ENCODE measurements around the gene CDK5RAP2.
"Not testable (repeated sequence)": the region's sequence is repeated elsewhere in the genome, so short reads cannot be mapped to it uniquely, and the experiment has no call there.

The CDK5RAP2 gene

GRCh38 chr9:120510816-120511215, 69.2 kb downstream of the CDK5RAP2 start:
- no peak for DNase-seq

GRCh38 chr9:120507936-120508510, 71.9 kb downstream of the CDK5RAP2 start:
- DNase-seq, result no peak

- DNase-seq, result no peak
Measured at GRCh38 chr9:120505186-120505585, 74.8 kb downstream of the CDK5RAP2 start.

- DNase-seq, result no peak
Measured at GRCh38 chr9:120500733-120501132, 79.2 kb downstream of the CDK5RAP2 start.

- not testable (repeated sequence) for DNase-seq
Measured at GRCh38 chr9:120497865-120498264, 82.1 kb downstream of the CDK5RAP2 start.

GRCh38 chr9:120496438-120496837, 83.5 kb downstream of the CDK5RAP2 start:
- DNase-seq, result not testable (repeated sequence)

GRCh38 chr9:120490888-120491595, 88.9 kb downstream of the CDK5RAP2 start:
- DNase-seq, result no peak

GRCh38 chr9:120486835-120487234, 93.1 kb downstream of the CDK5RAP2 start:
- no peak for DNase-seq

GRCh38 chr9:120486347-120486746, 93.6 kb downstream of the CDK5RAP2 start:
- no peak for DNase-seq

- no peak for DNase-seq
Measured at GRCh38 chr9:120485788-120486187, 94.2 kb downstream of the CDK5RAP2 start.

- DNase-seq, result no peak
Measured at GRCh38 chr9:120484162-120484561, 95.8 kb downstream of the CDK5RAP2 start.

GRCh38 chr9:120482424-120483186, 97.4 kb downstream of the CDK5RAP2 start:
- DNase-seq, result no peak

GRCh38 chr9:120481846-120482245, 98.1 kb downstream of the CDK5RAP2 start:
- no peak for DNase-seq

- no peak for DNase-seq
Measured at GRCh38 chr9:120481248-120481647, 98.7 kb downstream of the CDK5RAP2 start.

GRCh38 chr9:120480707-120481106, 99.3 kb downstream of the CDK5RAP2 start:
- no peak for DNase-seq

- DNase-seq, result no peak
Measured at GRCh38 chr9:120478208-120478607, 101.8 kb downstream of the CDK5RAP2 start.

GRCh38 chr9:120477534-120478001, 102.4 kb downstream of the CDK5RAP2 start:
- DNase-seq, result peak; percentile 11

- no peak for DNase-seq
Measured at GRCh38 chr9:120475341-120475740, 104.6 kb downstream of the CDK5RAP2 start.

- DNase-seq, result no peak
Measured at GRCh38 chr9:120474591-120475243, 105.2 kb downstream of the CDK5RAP2 start.

- no peak for DNase-seq
Measured at GRCh38 chr9:120473608-120474007, 106.4 kb downstream of the CDK5RAP2 start.

- DNase-seq, result no peak
Measured at GRCh38 chr9:120465685-120466407, 114.1 kb downstream of the CDK5RAP2 start.

- no peak for DNase-seq
Measured at GRCh38 chr9:120464887-120465421, 115.0 kb downstream of the CDK5RAP2 start.

All from GOT3 (cell line).